IMR-90 (cell line): Measurements from ENCODE around the gene RNF225. TPM values are rescaled to one million over a fixed set of nuclear protein-coding genes. Genes with fewer than 3 reads are reported as not detected.

Source experiments
- ATAC-seq: fragments of 200-7000 bp; cut with Tn5 transposase; 2 replicates; pipeline ENCODE4 v1.9.1; 2020; ENCODE audit warnings: low read depth, mild to moderate bottlenecking, moderate library complexity
- BruUV-seq: library from RNA; stranded (reverse); fragments of 400-500 nt; replicated peaks from 2 replicates; lab custom pipeline; 2021; lab: Mats Ljungman, UMichigan
- CTCF ChIA-PET: fragments of 300-600 bp; formaldehyde crosslinking; extraction: SDS; loops from one replicate; lab custom pipeline; 2021; ENCODE audit warnings: antibody characterized with exemption; lab: Yijun Ruan, JAX
- POLR2A ChIA-PET: fragments of 300-600 bp; sonication (Branson Sonifier 250); formaldehyde crosslinking; loops from one replicate; lab custom pipeline; 2022; ENCODE audit warnings: antibody characterized with exemption; ENCODE audit not compliant: unreplicated experiment; lab: Charles Lee
- DNase-seq: peaks from one replicate; pipeline ENCODE4 v3.0.0; 2013
- H2AFZ ChIP-seq: replicated peaks from 2 replicates; pipeline ENCODE3; 2013; ENCODE audit warnings: low read length, mild to moderate bottlenecking; ENCODE audit not compliant: poor library complexity
- H2AK5ac ChIP-seq: 2 replicates; pipeline ENCODE4 v1.6.1; 2013; ENCODE audit warnings: low read depth, low read length, inconsistent platforms
- H2AK9ac ChIP-seq: replicated peaks from 2 replicates; pipeline ENCODE3; 2013; ENCODE audit warnings: mild to moderate bottlenecking, low read depth, low read length, moderate library complexity; ENCODE audit not compliant: poor library complexity
- H2BK120ac ChIP-seq: 2 replicates; pipeline ENCODE4 v1.6.1; 2013; ENCODE audit warnings: low read depth, low read length, inconsistent platforms
- H2BK15ac ChIP-seq: 3 replicates; pipeline ENCODE4 v1.6.1; 2013; ENCODE audit warnings: low read depth, low read length, inconsistent platforms
- H2BK20ac ChIP-seq: 2 replicates; pipeline ENCODE4 v1.6.1; 2013; ENCODE audit warnings: low read depth, mild to moderate bottlenecking, inconsistent platforms, low read length, moderate library complexity
- H2BK5ac ChIP-seq: 2 replicates; pipeline ENCODE4 v1.6.1; 2013; ENCODE audit warnings: mild to moderate bottlenecking, low read depth, low read length, inconsistent platforms; ENCODE audit not compliant: poor library complexity, severe bottlenecking
- H3K14ac ChIP-seq: replicated peaks from 2 replicates; pipeline ENCODE4 v1.6.1; 2013; ENCODE audit warnings: low read depth, low read length, inconsistent platforms
- H3K18ac ChIP-seq: 2 replicates; pipeline ENCODE4 v1.6.1; 2013; ENCODE audit warnings: low read depth, low read length, control low read depth
- H3K23ac ChIP-seq: 2 replicates; pipeline ENCODE4 v1.6.1; 2013; ENCODE audit warnings: low read depth, low read length, inconsistent platforms
- H3K27ac ChIP-seq: 2 replicates; pipeline ENCODE4 v1.5.1; 2013; ENCODE audit warnings: mild to moderate bottlenecking, control low read depth, low read length; ENCODE audit not compliant: insufficient read depth
- H3K27me3 ChIP-seq: 2 replicates; pipeline ENCODE4 v1.6.1; 2013; ENCODE audit warnings: low read length; ENCODE audit not compliant: control insufficient read depth, insufficient read depth
- H3K36me3 ChIP-seq: 2 replicates; pipeline ENCODE4 v1.6.1; 2013; ENCODE audit warnings: low read length, mixed read lengths; ENCODE audit not compliant: control insufficient read depth, insufficient read depth
- H3K4ac ChIP-seq: 2 replicates; pipeline ENCODE4 v1.6.1; 2013; ENCODE audit warnings: low read depth, low read length, inconsistent platforms
- H3K4me1 ChIP-seq: 2 replicates; pipeline ENCODE4 v1.6.1; 2013; ENCODE audit warnings: low read length, mixed read lengths; ENCODE audit not compliant: control insufficient read depth, insufficient read depth
- H3K4me2 ChIP-seq: 2 replicates; pipeline ENCODE4 v1.6.1; 2013; ENCODE audit warnings: low read depth, mild to moderate bottlenecking, control low read depth, low read length, moderate library complexity
- H3K4me3 ChIP-seq: 2 replicates; pipeline ENCODE4 v1.5.1; 2013; ENCODE audit warnings: low read depth, mild to moderate bottlenecking, control low read depth, low read length, moderate library complexity; ENCODE audit not compliant: insufficient read depth
- H3K56ac ChIP-seq: 2 replicates; pipeline ENCODE4 v1.6.1; 2013; ENCODE audit warnings: low read length, inconsistent platforms; ENCODE audit not compliant: insufficient read depth; ENCODE audit errors: extremely low read depth
- H3K79me1 ChIP-seq, 2 experiments: 2 replicates each; pipeline ENCODE4 v1.6.1; 2013; ENCODE audit warnings: low read length in 2 of 2, inconsistent platforms in 1 of 2, low read depth in 1 of 2
- H3K9ac ChIP-seq: 2 replicates; pipeline ENCODE4 v1.6.1; 2013; ENCODE audit warnings: low read depth, low read length, control low read depth
- H3K9me1 ChIP-seq: 2 replicates; pipeline ENCODE4 v1.6.1; 2013; ENCODE audit warnings: low read length, inconsistent platforms; ENCODE audit not compliant: insufficient read depth
- H3K9me3 ChIP-seq: 2 replicates; pipeline ENCODE4 v1.6.1; 2013; ENCODE audit warnings: low read length; ENCODE audit not compliant: control insufficient read depth, insufficient read depth
- H4K20me1 ChIP-seq: 2 replicates; pipeline ENCODE4 v1.6.1; 2013; ENCODE audit warnings: low read length, inconsistent platforms; ENCODE audit not compliant: insufficient read depth
- H4K5ac ChIP-seq: 2 replicates; pipeline ENCODE4 v1.6.1; 2013; ENCODE audit warnings: mild to moderate bottlenecking, low read depth, low read length, control low read depth
- H4K8ac ChIP-seq, 2 experiments: 2 replicates each; pipeline ENCODE4 v1.6.1; 2013; ENCODE audit warnings: low read depth in 2 of 2, low read length in 2 of 2, control low read depth in 1 of 2, inconsistent platforms in 1 of 2
- H4K91ac ChIP-seq: 2 replicates; pipeline ENCODE4 v1.6.1; 2013; ENCODE audit warnings: low read depth, low read length, inconsistent platforms; ENCODE audit not compliant: insufficient read depth
- BHLHE40 ChIP-seq: fragments of 150-350 bp; IDR thresholded peaks from 2 replicates; pipeline ENCODE4 v1.6.1; 2016; ENCODE audit warnings: mild to moderate bottlenecking, low read depth, low read length
- CEBPB ChIP-seq: IDR thresholded peaks from 2 replicates; pipeline ENCODE4 v1.6.1; 2012; ENCODE audit warnings: low read depth, low read length, improper control_type of control experiment
- CHD1 ChIP-seq: IDR thresholded peaks from 2 replicates; pipeline ENCODE4 v1.6.1; 2012; ENCODE audit warnings: low read depth, low read length, improper control_type of control experiment
- MAZ ChIP-seq: IDR thresholded peaks from 2 replicates; pipeline ENCODE4 v1.6.1; 2012; ENCODE audit warnings: low read depth, mild to moderate bottlenecking, low read length, improper control_type of control experiment, moderate library complexity, borderline replicate concordance
- MXI1 ChIP-seq: IDR thresholded peaks from 2 replicates; pipeline ENCODE4 v1.6.1; 2012; ENCODE audit warnings: low read depth, mild to moderate bottlenecking, low read length, moderate library complexity, borderline replicate concordance
- RFX5 ChIP-seq: IDR thresholded peaks from 2 replicates; pipeline ENCODE4 v1.8.0; 2012; ENCODE audit warnings: low read depth, mild to moderate bottlenecking, low read length, moderate library complexity
- SMC3 ChIP-seq: fragments of 150-350 bp; IDR thresholded peaks from 2 replicates; pipeline ENCODE4 v1.6.1; 2016; ENCODE audit warnings: low read depth, mild to moderate bottlenecking, antibody characterized with exemption, low read length, moderate library complexity
- USF2 ChIP-seq: fragments of 150-350 bp; IDR thresholded peaks from 2 replicates; pipeline ENCODE4 v1.6.1; 2017; ENCODE audit warnings: mild to moderate bottlenecking, antibody characterized with exemption, low read length, low read depth
- WGBS, 2 experiments: methylation state at CpG; one replicate each; pipeline versions ENCODE4 v1.1.5 to v1.1.7; 2013; ENCODE audit warnings: missing lambda C conversion rate in 2 of 2; ENCODE audit not compliant: insufficient read length in 1 of 2; ENCODE audit errors: extremely low coverage in 2 of 2; 5-methylcytosine and 5-hydroxymethylcytosine counted together
- dilution Hi-C: fragments of 300-500 bp; cut with HindIII; formaldehyde crosslinking; loops from one replicate; pipeline ENCODE4 v1.14.3; 2018; ENCODE audit warnings: low sequenced_read_pairs; ENCODE audit not compliant: unreplicated experiment
- in situ Hi-C: fragments of 300-500 bp; cut with MboI; formaldehyde crosslinking; loops from 3 replicates; pipeline ENCODE4 v1.14.3; 2019; ENCODE audit warnings: low sequenced_read_pairs, inconsistent platforms, mixed read lengths
- intact Hi-C: fragments of 100-400 bp; cut with micrococcal nuclease; formaldehyde crosslinking; loops from 2 replicates; pipeline ENCODE4 v1.10.0; 2022
- polyA plus RNA-seq, 3 experiments: library from polyadenylated mRNA; depleted of rRNA; stranded (reverse); fragments of >200 nt; gene quantifications; 2 replicates each; pipeline ENCODE4 v1.2.3, GENCODE V29; 2012; ENCODE audit warnings: low replicate concordance in 1 of 3
- total RNA-seq: library from RNA; depleted of rRNA; stranded (reverse); fragments of >200 nt; gene quantifications from 2 replicates; pipeline ENCODE4 v1.2.3, GENCODE V29; 2012

RNF225 gene
- total and polyA plus RNA-seq, 2 of the 4 experiments (the other 2 are of a cell fraction), result 0.10 TPM; not detected in 1

- no peaks in the 10 kb centered on the region for H4K20me1 ChIP-seq
- ChIA-PET CTCF (no interaction called here), POLR2A (no interaction called here)
- no peak overlapping the region for H4K8ac ChIP-seq
- no peak overlapping the region for H3K4me3 ChIP-seq
- H4K91ac ChIP-seq, result no peak overlapping the region
- no peak overlapping the region for H3K56ac ChIP-seq
- H3K4me2 ChIP-seq, result no peak overlapping the region
- H2AK5ac ChIP-seq, result no peak overlapping the region
- dilution Hi-C loops, result no loop called here
- H3K79me1 ChIP-seq, result no peaks in the 10 kb centered on the region; a peak in 1 of 4 replicates
- intact Hi-C loops, result no loop called here
- H2AK9ac ChIP-seq, result no peak overlapping the region
- H3K27ac ChIP-seq, result no peak overlapping the region
- no peak overlapping the region for H3K9ac ChIP-seq
- peaks cover 70% of the 10 kb centered on the region for H3K9me3 ChIP-seq
- no peak overlapping the region for H3K23ac ChIP-seq
- no peak overlapping the region for H2BK15ac ChIP-seq
- H2AFZ ChIP-seq, result no peak overlapping the region
- H3K18ac ChIP-seq, result no peak overlapping the region
- no peak for ATAC-seq
- no peaks in the 10 kb centered on the region for H3K4me1 ChIP-seq
- in situ Hi-C loops, result no loop called here
- no peak overlapping the region for H3K4ac ChIP-seq
- TF ChIP-seq MAZ, result no peak
- no peak for TF ChIP-seq SMC3
- no peak for TF ChIP-seq CEBPB
- no peak for TF ChIP-seq MXI1
- no peak for TF ChIP-seq USF2
- TF ChIP-seq CHD1, result no peak
- TF ChIP-seq BHLHE40, result no peak
- TF ChIP-seq RFX5, result no peak
- peaks cover 26% of the 10 kb centered on the region for H3K36me3 ChIP-seq
- BruUV-seq, result no TSS peak
- no peak overlapping the region for H3K14ac ChIP-seq
- no peak overlapping the region for H2BK20ac ChIP-seq
- H3K9me1 ChIP-seq, result no peaks in the 10 kb centered on the region
- H2BK5ac ChIP-seq, result no peak overlapping the region
- no CpG with 5 or more reads among the region's 1 CpG for WGBS, 2 experiments
- no peak for DNase-seq
- no peaks in the 10 kb centered on the region for H3K27me3 ChIP-seq
- H2BK120ac ChIP-seq, result no peak overlapping the region
- no peak overlapping the region for H4K5ac ChIP-seq
Measured at GRCh38 chr19:58428617-58429016, 33.2 kb downstream of the RNF225 start.
